ENCODE measurements around the gene VEPH1.

GRCh38 chr3:157535667-157536066, 32.5 kb upstream of the VEPH1 start:
- TF ChIP-seq CTCF (IDR thresholded peaks at IDR 0.05) (no peak), POLR2AphosphoS5 (IDR thresholded peaks at IDR 0.05; ENCODE audit: insufficient read depth in 1 of 2, low read depth in 1 of 2) (no peak)
